DMS153 treated with DMSO at 0.1 percent for 48 hours (cell line): ENCODE data around the gene EML2.
"Not testable (repeated sequence)": the region's sequence is repeated elsewhere in the genome, so short reads cannot be mapped to it uniquely, and the experiment has no call there.

Experiments
- DNase-seq: peaks from one replicate; lab custom pipeline; 2025; ENCODE audit not compliant: unreplicated experiment; lab: John Stamatoyannopoulos, UW

The EML2 gene

GRCh38 chr19:45638930-45639729 lies at the start of gene EML2:
TSS of gene EML2 (minus strand) at chr19:45639397. CDS start at chr19:45639376, 21 bp downstream.
- DNase-seq, result no peak

GRCh38 chr19:45687599-45687998 lies 48.4 kb upstream of the EML2 start:
- no peak for DNase-seq

- not testable (repeated sequence) for DNase-seq
These were observed 45.8 kb upstream of the EML2 start for GRCh38 chr19:45685045-45685444.

GRCh38 chr19:45682908-45683307 lies 43.7 kb upstream of the EML2 start:
- DNase-seq, result no peak

DNA sequence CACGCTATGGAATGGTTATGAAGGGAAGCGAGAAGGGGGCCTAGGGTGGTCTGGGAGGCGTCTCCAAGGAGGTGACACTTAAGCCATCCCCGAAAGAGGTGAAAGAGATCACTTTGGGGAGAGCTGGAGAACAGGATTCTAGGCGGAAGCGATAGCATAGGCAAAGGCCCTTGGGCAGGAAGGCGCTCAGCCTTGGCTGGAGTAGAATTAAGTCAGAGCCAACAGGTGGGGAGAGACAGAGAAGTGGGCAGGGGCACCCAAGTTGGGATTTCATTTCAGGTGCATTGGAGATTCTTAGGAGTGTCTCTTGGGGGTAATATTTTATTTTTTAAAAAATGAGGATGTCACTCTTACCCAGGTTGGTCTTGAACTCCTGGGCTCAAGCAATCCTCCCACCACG lies 42.9 kb upstream of the EML2 start:
- no peak for DNase-seq

- DNase-seq, result peak; percentile 66
These were observed 42.3 kb upstream of the EML2 start for GRCh38 chr19:45681391-45682015.

DNA sequence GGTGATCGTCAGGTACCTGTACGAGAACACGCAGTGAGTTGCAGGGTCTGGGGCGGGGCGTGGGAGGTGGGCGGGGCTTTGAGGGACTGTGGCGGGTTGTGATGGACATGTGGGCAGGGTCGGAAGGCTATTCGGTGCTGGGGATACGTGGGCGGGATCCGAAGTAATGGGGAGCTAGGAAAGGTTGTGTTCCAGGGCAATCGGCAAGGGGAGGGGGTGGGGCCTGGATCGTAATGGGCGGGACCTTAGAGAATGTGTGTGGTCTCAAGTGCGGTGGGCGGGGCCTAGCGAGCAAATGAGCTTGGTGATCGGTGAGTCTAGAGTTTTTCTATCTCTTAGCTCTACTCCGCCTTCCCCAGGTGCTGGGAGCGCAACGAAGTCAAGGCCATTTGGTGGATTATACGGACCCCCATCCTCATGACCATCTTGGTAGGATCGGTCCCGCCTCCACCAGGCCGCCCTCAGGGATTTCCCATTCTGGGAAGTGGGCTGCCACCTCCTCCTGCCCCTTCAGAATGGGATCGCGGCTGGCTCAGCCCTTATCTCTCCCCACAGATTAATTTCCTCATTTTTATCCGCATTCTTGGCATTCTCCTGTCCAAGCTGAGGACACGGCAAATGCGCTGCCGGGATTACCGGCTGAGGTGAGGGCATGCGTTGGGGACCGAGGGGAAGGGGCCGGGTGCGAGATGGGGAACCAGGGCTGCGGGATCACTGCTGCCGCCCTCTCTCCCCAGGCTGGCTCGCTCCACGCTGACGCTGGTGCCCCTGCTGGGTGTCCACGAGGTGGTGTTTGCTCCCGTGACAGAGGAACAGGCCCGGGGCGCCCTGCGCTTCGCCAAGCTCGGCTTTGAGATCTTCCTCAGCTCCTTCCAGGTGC lies 38.4 kb upstream of the EML2 start:
- DNase-seq, result peak; percentile 83

- no peak for DNase-seq
These were observed 37.7 kb upstream of the EML2 start for GRCh38 chr19:45676851-45677263.

DNA sequence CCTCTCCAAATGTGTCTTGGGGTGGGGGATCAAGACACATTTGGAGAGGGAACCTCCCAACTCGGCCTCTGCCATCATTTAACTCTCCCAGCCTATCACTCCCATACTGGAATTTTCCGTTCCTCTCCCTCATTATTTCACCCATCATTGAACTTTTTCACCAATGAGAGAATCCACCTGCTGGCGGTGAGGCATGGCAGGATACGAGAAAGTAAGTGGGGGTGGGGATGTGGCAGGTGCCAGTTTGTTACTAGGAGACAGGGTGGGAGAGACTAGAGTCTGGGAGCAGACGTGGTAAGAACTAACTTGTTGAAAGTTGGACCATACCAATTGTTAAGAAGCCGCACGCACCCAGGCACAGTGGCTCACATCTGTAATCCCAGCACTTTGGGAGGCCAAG lies 35.7 kb upstream of the EML2 start:
- no peak for DNase-seq

DNA sequence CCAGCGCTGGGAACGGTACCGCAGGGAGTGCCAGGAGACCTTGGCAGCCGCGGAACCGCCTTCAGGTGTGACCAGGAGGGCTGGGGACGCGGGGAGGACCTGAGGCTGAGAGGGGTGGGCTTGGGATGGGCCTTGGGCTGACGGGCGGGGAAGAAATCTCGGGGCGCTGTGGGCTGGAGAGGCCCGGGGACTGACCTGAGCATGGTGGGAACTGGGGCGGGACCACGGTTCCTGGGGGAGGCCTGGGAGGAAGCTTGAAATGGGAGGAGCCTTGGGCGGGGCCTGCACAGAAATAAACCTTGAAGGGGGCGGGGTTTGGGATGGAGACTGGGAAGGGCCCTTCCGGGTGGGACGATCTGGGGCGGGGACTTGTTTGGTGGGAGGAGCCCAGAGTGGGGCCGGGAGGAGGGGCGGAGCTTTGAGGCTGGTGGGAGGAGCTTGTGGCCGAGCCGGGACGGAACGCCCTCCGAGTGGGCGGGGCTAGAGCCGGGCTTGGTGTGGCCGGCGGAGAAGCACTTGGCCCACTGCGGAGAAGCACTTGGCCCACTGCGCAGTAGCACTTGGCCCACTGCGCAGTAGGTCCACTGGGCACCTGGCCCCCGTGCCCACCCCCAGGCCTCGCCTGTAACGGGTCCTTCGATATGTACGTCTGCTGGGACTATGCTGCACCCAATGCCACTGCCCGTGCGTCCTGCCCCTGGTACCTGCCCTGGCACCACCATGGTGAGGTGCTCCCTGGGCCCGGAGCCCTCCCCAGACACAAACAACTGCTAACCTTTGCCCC lies 31.7 kb upstream of the EML2 start:
- peak; percentile 89 for DNase-seq

- DNase-seq, result no peak
These were observed 29.2 kb upstream of the EML2 start for GRCh38 chr19:45668342-45668871.

DNA sequence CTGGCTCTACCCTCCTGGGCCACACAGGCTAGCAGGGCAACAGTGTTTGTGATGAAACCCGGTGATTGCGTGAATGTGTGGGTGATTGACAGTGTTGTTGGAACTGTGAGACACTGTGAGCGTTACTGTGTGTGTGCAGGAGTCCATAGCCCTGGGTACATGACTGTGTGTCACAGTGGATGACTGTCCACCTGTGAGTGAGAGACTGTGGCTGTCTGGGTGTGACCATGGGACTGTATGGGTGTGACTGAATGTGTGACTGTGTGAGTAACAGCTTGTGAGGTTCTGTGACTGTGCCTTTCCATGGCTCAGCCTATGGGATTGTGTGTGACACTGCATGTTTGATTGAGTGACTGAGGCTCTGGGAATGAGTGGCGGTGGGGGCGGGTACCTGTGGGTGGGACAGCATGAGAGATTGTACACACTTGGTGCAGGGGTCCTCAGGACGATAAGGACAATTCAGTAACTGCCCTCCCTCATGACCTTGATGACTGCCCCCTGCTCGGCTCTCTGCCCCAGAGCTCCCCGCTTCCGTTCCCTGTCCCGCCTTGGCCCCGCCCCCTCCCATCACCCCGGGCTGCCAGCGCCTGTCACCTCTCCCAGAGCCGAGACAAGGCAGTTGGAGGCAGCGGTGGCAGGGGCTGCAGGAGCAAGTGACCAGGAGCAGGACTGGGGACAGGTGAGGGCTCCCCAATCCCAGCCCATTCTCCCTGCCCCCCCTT lies 28.6 kb upstream of the EML2 start, which contains the start of gene GIPR:
TSS of gene GIPR (plus strand) at position 602 of the 722 bp plus-strand sequence. CDS start 1,300 bp downstream, outside the sequence.
- no peak for DNase-seq

GRCh38 chr19:45664575-45664974 lies 25.4 kb upstream of the EML2 start:
- DNase-seq, result no peak

GRCh38 chr19:45663800-45664199 lies 24.6 kb upstream of the EML2 start:
- DNase-seq, result no peak

DNA sequence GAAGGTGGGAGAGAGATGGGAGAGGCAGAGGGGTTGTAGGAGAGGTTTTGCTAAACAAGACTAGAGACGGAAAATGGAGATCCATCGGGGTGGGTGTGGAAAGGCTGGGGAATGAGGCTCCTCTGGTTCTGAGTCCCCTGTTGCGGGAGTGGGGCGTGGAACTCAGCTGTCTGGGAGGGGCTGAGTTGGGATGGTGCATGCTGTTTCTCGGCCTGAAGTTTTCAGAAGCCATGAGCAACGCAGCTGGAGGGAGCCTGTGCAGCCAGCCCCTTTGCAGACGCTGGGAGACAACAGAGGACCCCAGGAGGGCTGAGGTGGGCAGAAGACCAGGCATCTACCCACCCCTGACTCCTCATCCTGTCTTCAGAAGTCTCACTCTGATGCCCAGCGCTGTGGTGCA lies 21.4 kb upstream of the EML2 start:
- DNase-seq, result no peak

DNA sequence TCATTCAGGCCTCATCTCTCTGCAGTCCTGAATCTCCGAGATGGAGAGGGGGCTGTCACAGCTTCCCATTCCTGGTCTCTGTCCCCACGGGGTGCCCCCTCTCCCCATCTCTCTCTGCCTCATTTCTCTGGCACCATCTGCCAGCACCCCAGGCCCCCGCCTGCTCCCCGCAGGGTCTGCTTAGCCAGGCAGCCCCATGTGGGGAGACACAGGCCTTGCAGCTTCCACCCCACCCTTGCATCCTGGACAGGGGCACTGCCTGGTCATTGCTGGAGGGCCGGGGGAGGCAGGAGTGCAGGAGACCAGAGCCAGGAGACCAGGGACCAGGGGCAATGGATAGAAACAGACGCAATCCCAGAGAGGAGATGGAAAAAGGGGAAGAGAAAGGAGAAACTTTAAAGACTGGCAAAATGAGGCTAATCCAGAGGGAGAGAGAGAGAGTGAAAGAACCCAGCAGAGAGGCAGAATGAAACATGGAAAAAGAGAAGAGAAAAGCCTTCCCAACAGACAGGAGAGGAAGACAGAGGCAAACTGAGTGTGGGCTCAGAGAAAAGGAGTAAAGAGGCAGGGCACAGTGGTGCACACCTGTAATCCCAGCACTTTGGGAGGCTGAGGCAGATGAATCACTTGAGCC lies 20.0 kb upstream of the EML2 start:
- DNase-seq, result no peak

- DNase-seq, result no peak
These were observed 18.4 kb upstream of the EML2 start for GRCh38 chr19:45657520-45658167.

DNA sequence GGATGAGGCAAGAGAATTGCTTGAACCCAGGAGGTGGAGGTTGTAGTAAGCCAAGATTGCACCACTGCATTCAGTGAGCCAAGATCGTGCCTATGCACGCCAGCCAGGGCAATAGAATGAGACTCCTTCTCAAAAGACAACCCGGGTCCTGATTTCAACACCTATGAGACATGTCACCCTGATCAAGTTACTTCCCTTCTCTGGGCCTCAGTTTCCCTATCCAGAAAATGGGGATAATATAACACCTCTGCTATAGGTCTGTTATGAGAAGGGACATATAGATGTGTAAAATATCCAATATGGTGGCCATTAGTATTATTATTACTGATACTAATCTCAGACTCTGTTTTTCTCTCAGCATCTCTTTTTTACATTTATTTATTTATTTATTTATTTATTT lies 15.9 kb upstream of the EML2 start:
- no peak for DNase-seq

DNA sequence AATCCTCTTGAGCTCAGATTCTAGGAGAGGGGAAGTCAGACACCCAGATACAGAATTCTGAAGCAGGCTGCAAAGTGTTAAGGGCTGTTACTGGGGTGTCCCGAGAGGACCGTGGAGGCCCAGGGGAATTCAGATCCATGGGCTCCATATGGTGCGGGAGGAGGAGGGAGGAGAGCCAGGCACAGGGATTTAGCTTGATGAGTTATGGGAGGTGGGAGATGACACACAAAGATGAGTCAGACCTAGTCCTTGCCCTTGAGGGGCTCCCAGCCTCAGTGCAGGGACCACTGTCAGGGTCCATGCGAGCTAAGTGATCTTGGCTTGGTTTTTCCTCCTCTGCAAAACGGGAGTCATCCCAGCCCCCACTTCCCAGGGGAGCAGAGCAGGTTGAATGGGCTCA lies 14.4 kb upstream of the EML2 start:
- no peak for DNase-seq
